SK-N-DZ (cell line): ENCODE data around the gene KIAA1671.
"Not testable (repeated sequence)": the region's sequence is repeated elsewhere in the genome, so short reads cannot be mapped to it uniquely, and the experiment has no call there.

Experiments
- DNase-seq: peaks from one replicate; pipeline ENCODE4 v3.0.0-alpha.2; 2015; ENCODE audit warnings: low spot score
- small RNA-seq, 2 experiments: library from RNA; depleted of rRNA; stranded (forward); fragments of <200 nt; gene quantifications; one replicate each; pipeline ENCODE3, GENCODE V24; 2014

Gene KIAA1671

GRCh38 chr22:25219948-25220442 lies 267.5 kb downstream of the KIAA1671 start:
- DNase-seq, result no peak

- DNase-seq, result no peak
Observed at GRCh38 chr22:25221790-25222189, 269.3 kb downstream of the KIAA1671 start.

GRCh38 chr22:25223269-25223850 lies 270.8 kb downstream of the KIAA1671 start:
- no peak for DNase-seq

GRCh38 chr22:25228822-25229221 lies 276.3 kb downstream of the KIAA1671 start:
- no peak for DNase-seq

GRCh38 chr22:25230760-25231159 lies 278.2 kb downstream of the KIAA1671 start:
- DNase-seq, result not testable (repeated sequence)

GRCh38 chr22:25232301-25232700 lies 279.8 kb downstream of the KIAA1671 start:
- no peak for DNase-seq

- not testable (repeated sequence) for DNase-seq
Observed at GRCh38 chr22:25233706-25234105, 281.2 kb downstream of the KIAA1671 start.

GRCh38 chr22:25235547-25236290 lies 283.2 kb downstream of the KIAA1671 start:
- DNase-seq, result peak; percentile 86

GRCh38 chr22:25236417-25236816 lies 283.9 kb downstream of the KIAA1671 start:
- no peak for DNase-seq

- DNase-seq, result no peak
Observed at GRCh38 chr22:25237503-25237902, 285.0 kb downstream of the KIAA1671 start.

- not testable (repeated sequence) for DNase-seq
Observed at GRCh38 chr22:25238058-25238457, 285.5 kb downstream of the KIAA1671 start.

Small RNAs within 50 kb of the gene (small RNA-seq; reads per million reads assigned to genes)
- gene Z99916.2, result 0 reads per million in 2 experiments
